A673 (cell line): ENCODE measurements around the gene GSE1. TPM values are rescaled to one million over a fixed set of nuclear protein-coding genes. Genes with fewer than 3 reads are reported as not detected.

Experiments used
- BruUV-seq: library from RNA; stranded (reverse); fragments of 400-500 nt; replicated peaks from 2 replicates; lab custom pipeline; 2021; lab: Mats Ljungman, UMichigan
- CTCF ChIA-PET: fragments of 300-600 bp; sonication (Branson Sonifier 250); formaldehyde crosslinking; loops from one replicate; lab custom pipeline; 2022; ENCODE audit warnings: antibody characterized with exemption; lab: Charles Lee
- POLR2A ChIA-PET: fragments of 300-600 bp; sonication (Branson Sonifier 250); formaldehyde crosslinking; loops from one replicate; lab custom pipeline; 2022; ENCODE audit warnings: antibody characterized with exemption; ENCODE audit not compliant: low non-redundant PET; lab: Charles Lee
- DNase-seq: peaks from one replicate; pipeline ENCODE4 v3.0.0-alpha.2; 2015; ENCODE audit warnings: low spot score
- H3K27ac ChIP-seq: fragments of 200-600 bp; sonication (generic); 2 replicates; pipeline ENCODE4 v1.5.1; 2016; ENCODE audit warnings: mixed run types, low read depth, mild to moderate bottlenecking, mixed read lengths, antibody characterized with exemption, low read length; ENCODE audit not compliant: poor library complexity, severe bottlenecking
- H3K27me3 ChIP-seq: fragments of 200-600 bp; sonication (generic); replicated peaks from 2 replicates; pipeline ENCODE4 v1.6.1; 2017; ENCODE audit warnings: mixed run types, low read depth, mild to moderate bottlenecking, mixed read lengths, antibody characterized with exemption, low read length; ENCODE audit not compliant: insufficient read depth, poor library complexity
- H3K36me3 ChIP-seq: fragments of 200-600 bp; sonication (generic); 2 replicates; pipeline ENCODE4 v1.6.1; 2016; ENCODE audit warnings: mixed run types, mild to moderate bottlenecking, mixed read lengths, antibody characterized with exemption, low read length; ENCODE audit not compliant: insufficient read depth, poor library complexity, severe bottlenecking
- H3K4me1 ChIP-seq: fragments of 200-600 bp; sonication (generic); 2 replicates; pipeline ENCODE4 v1.6.1; 2017; ENCODE audit warnings: mixed run types, mild to moderate bottlenecking, mixed read lengths, antibody characterized with exemption, low read length; ENCODE audit not compliant: insufficient read depth, poor library complexity, severe bottlenecking
- H3K4me3 ChIP-seq: fragments of 200-600 bp; sonication (generic); 2 replicates; pipeline ENCODE4 v1.5.1; 2016; ENCODE audit warnings: low read depth, mixed run types, mild to moderate bottlenecking, mixed read lengths, low read length; ENCODE audit not compliant: poor library complexity, severe bottlenecking
- H3K9me3 ChIP-seq: fragments of 200-600 bp; sonication (generic); 2 replicates; pipeline ENCODE4 v1.6.1; 2016; ENCODE audit warnings: mixed run types, low read depth, mild to moderate bottlenecking, mixed read lengths, antibody characterized with exemption, low read length; ENCODE audit not compliant: poor library complexity, severe bottlenecking
- EZH2 ChIP-seq: fragments of 200-600 bp; sonication (generic); IDR thresholded peaks from 2 replicates; pipeline ENCODE4 v1.6.1; 2017; ENCODE audit warnings: borderline replicate concordance, low read depth, mild to moderate bottlenecking, mixed read lengths, antibody characterized with exemption, low read length; ENCODE audit not compliant: poor library complexity, severe bottlenecking
- intact Hi-C: fragments of 100-400 bp; cut with micrococcal nuclease; formaldehyde crosslinking; loops from one replicate; pipeline ENCODE4 v1.10.0; 2022; ENCODE audit not compliant: unreplicated experiment
- total RNA-seq: library from RNA; stranded (reverse); gene quantifications from 2 replicates; pipeline ENCODE4 v1.2.3, GENCODE V29; 2021
- TF ChIP-seq, protein P1 (sequence below): fragments of 300-800, 200-600 bp; sonication (generic); conservative IDR thresholded peaks from 2 replicates; pipeline ENCODE4 v1.5.1; 2017; ENCODE audit warnings: low read depth, mild to moderate bottlenecking, antibody characterized with exemption, low read length, moderate library complexity, mixed read lengths

The GSE1 gene
- total RNA-seq, 1 experiment from 2014 or later: 64.2 TPM

DNA sequence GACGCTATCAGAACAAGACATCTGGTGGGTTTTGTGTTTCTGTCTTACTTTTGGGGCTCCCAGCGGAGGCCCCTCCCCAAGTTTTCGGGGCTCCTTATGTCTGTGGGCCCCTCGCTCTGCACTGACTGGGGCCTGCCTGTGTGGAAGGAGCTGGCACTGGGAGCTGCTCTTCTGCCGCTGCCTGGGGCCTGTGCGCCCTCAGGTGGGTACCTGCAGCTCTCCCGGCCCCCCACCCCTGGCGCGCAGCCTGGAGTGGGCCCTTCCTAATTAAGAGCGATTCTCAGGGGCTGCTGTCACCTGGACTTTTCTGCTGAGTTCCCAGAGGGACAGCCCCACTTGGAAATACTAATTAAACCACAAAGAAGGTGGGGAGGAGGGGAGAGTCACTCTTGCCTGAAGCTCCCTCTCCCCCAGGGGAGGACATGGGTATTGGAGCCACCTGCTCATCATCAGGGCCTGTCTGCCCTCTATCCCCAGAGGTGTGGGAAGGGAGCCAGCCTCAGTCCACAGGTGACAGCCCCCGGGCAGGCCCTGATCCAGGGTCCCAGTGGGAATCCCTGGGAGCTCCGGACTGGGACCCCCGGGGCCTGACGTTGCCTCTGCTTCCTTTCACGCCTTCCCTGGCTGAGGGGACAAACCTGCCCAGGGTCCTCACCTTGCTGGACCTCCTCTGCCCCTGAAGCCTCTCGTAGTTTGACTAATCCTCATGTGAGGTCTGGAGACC, 36.5 kb downstream of the GSE1 start:
- Histone ChIP-seq H3K4me3 (no peak overlapping the region), H3K9me3 (no peaks in the 10 kb centered on the region), H3K27ac (peak overlapping the region; percentile 1), H3K36me3 (no peaks in the 10 kb centered on the region), H3K4me1 (peaks cover 46% of the 10 kb centered on the region), H3K27me3 (no peaks in the 10 kb centered on the region)
- ChIA-PET POLR2A (interaction anchor here (0.6 kb wide), 1 partner anchor 342 kb away, joined by 3 read pairs; no protein-coding TSS in a partner anchor), CTCF (no interaction called here)
- no peak for DNase-seq
- no TSS peak for BruUV-seq
- TF ChIP-seq, protein P1, sequence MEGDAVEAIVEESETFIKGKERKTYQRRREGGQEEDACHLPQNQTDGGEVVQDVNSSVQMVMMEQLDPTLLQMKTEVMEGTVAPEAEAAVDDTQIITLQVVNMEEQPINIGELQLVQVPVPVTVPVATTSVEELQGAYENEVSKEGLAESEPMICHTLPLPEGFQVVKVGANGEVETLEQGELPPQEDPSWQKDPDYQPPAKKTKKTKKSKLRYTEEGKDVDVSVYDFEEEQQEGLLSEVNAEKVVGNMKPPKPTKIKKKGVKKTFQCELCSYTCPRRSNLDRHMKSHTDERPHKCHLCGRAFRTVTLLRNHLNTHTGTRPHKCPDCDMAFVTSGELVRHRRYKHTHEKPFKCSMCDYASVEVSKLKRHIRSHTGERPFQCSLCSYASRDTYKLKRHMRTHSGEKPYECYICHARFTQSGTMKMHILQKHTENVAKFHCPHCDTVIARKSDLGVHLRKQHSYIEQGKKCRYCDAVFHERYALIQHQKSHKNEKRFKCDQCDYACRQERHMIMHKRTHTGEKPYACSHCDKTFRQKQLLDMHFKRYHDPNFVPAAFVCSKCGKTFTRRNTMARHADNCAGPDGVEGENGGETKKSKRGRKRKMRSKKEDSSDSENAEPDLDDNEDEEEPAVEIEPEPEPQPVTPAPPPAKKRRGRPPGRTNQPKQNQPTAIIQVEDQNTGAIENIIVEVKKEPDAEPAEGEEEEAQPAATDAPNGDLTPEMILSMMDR: no peak
- TF ChIP-seq EZH2: no peak
- intact Hi-C loops: no loop called here

DNA sequence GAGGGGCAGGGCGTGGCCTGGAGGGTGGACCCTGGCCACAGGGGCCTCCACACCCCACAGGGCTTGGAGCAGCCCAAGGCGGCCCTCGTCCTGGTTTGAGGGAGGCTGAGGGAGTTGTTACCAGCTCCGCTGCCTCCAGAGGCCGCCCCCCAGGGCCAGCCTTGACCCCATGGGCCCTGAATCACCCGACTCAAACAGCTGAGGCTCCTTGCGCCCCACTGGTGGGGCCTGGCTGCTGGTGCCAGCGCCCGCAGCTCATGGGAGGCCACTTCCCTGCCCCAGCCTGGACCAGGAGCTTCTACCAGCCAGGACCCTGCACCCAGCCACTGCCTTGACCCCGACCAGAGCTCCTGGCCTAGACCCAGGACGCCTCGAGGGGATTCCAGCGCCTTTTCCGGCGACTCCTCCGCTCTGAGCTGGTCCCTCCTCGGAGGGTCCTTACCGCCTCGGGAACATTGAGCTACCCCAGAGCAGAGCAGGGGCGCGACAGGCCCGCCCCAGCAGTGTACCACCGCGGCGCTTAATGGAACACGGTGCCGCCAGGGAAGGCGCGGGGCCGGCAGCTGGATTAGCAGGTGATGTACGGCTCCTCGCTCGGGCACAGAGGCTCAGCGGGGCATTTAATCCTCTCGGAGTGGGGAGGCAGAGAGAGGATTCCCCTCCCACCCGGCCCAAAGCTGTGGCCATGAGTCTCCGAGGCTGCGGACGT, 37.2 kb downstream of the GSE1 start:
- peak; percentile 52 for DNase-seq
- Histone ChIP-seq H3K9me3 (no peaks in the 10 kb centered on the region), H3K27ac (peak overlapping the region; percentile 42), H3K4me1 (peaks cover 51% of the 10 kb centered on the region), H3K27me3 (no peaks in the 10 kb centered on the region), H3K36me3 (peaks cover under 1% of the 10 kb centered on the region), H3K4me3 (no peak overlapping the region)
- POLR2A ChIA-PET: no interaction called here
- CTCF ChIA-PET: no interaction called here
- intact Hi-C loops: no loop called here
- no peak for TF ChIP-seq EZH2
- TF ChIP-seq, protein P1: no peak
- no TSS peak for BruUV-seq

DNA sequence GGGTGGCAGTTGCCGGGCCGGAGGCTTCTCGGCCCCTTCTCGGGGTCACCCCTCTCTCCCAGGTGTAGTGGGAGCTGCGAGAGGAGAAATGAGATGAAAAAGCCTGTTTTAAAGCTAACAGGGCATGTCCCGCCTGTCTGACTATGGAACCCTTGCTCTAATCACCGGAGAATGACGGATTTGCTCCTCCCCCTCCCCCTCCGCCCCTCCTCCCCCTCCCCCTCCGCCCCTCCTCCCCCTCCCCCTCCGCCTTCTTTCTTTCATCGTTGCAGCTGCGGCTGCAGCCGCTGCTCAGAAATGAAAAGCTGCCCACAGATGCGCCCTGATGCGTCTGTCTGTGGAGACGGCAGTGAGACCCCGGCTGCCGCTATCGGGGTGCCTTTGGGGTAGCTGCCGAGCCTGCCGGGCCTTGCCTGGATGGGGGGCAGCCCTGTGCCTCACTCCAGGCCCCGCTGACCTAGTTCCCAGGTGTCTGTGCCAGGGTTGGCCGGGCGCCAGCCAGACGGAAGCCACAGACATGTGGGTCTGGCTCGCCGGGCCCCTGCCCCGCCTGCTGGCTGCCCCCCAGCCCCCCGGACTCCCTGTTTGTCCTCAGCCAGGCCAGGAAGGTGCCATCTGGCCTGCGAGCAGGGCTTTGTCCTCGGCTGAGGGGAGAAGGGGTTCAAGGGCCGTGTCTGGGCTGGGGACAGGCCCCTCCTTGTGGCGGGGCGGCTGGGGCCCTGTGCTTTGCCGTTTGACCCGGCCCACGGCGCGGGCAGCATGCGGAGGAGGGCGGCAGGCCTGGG, 37.9 kb downstream of the GSE1 start:
- intact Hi-C loops: no loop called here
- no peak for TF ChIP-seq EZH2
- TF ChIP-seq, protein P1: no peak
- no peak overlapping the region for H3K4me3 ChIP-seq
- BruUV-seq: no TSS peak
- DNase-seq: peak; percentile 58
- POLR2A ChIA-PET: no interaction called here
- H3K9me3 ChIP-seq: no peaks in the 10 kb centered on the region
- peak overlapping the region; percentile 42 for H3K27ac ChIP-seq
- peaks cover 51% of the 10 kb centered on the region for H3K4me1 ChIP-seq
- H3K36me3 ChIP-seq: peaks cover 8% of the 10 kb centered on the region
- no peaks in the 10 kb centered on the region for H3K27me3 ChIP-seq
- CTCF ChIA-PET: no interaction called here
